GM18508 (cell line): ENCODE data around the gene MYL2.

Source experiments
- ATAC-seq: cut with Tn5 transposase; IDR thresholded peaks from one replicate; pipeline ENCODE4 v1.9.1; 2021; ENCODE audit warnings: moderate number of reproducible peaks; ENCODE audit not compliant: insufficient read depth, unreplicated experiment

MYL2 gene

GRCh38 chr12:110901401-110901800 lies 19.0 kb downstream of the MYL2 start:
- ATAC-seq: no peak

GRCh38 chr12:110896559-110896958 lies 23.8 kb downstream of the MYL2 start:
- no peak for ATAC-seq

GRCh38 chr12:110893956-110894355 lies 26.4 kb downstream of the MYL2 start:
- no peak for ATAC-seq

- ATAC-seq: no peak
Measured at GRCh38 chr12:110889361-110889760, 31.0 kb downstream of the MYL2 start.

- ATAC-seq: no peak
Measured at GRCh38 chr12:110888256-110888991, 32.0 kb downstream of the MYL2 start.

DNA sequence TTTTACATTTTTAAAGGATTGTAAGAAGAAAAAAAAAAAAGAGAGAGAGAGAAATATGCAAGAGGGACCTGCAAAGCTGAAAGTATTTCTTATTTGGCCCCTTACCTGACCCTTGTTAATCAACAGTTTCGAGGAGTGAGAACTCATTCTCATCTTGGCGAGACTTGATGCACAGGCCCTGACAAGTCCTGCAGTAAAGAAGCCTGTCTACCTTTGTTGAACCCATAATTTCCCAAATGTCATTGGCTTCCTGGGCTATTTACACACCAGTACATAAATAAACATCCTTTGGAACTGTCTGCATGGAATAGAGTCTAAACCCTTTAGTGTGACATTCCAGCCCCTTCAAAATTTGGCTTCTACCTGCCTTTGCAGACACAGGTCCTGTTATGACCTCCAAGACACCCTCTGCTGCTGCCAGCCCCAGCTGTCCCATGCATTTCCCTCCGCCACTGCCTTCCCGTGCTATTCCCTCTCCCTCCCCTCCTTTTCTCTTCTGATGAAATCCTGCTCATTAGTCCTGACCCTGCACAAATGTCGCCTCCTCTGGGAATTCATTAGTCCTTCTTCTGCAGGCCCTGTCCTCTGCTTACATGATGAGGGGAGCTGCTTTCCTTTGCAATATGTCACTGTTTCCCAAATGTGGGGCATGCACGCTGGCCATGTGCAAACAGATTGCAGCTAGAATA lies 35.1 kb downstream of the MYL2 start:
- ATAC-seq: no peak

DNA sequence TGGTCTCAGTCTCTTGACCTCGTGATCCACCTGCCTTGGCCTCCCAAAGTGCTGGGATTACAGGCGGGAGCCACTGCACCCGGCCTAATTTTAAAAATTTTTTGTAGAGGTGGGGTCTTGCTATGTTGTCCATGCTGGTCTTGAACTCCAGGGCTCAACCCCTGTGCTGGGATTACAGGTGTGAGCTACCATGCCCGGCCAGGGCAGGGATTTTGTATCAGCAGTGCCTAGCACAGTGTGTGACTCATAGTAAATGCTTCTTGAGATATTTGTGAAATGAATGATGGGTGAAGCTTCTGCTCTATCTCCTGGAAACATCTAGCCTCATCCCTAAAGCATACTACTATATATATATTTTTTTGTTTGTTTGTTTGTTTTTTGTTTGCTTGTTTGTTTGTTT lies 37.1 kb downstream of the MYL2 start:
- ATAC-seq: no peak

DNA sequence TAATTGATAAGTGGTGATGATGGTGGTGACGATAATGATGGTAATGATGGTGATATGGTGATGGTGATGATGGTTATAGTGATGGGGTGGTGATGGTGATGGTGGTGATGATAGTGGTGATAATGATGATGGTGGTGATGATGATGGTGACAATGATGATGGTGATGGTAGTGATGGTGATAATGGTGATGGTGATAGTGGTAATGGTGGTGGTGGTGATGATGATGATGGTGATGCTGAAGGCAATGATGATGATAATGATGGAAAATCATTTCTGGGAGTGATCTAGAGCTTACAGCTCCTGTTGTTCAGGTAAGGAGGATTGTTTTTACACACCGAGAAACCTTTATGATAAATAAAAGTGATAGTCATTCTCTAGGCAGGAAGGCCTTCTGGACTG lies 39.7 kb downstream of the MYL2 start:
- no peak for ATAC-seq

- ATAC-seq: no peak
Measured at GRCh38 chr12:110874781-110875180, 45.6 kb downstream of the MYL2 start.

DNA sequence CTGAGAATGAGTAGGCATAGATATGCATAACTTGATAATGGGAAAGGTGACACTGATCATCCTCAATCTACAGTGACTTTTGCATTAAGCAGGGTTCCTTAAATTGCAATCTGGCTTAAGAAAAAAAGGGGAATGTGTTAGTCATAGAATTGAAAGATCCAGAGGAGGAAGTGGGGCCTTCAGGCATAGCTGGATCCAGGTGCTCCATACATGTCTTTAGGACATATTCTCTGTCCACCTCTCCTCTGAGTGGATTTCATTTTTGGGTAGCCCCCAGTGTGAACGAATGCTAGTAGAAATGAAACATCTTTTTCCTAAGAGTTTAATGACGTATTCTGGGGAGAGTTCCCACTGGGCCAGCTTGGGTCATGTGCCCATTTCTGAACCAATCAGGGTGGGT lies 46.0 kb downstream of the MYL2 start:
- no peak for ATAC-seq

- no peak for ATAC-seq
Measured at GRCh38 chr12:110872100-110872499, 48.3 kb downstream of the MYL2 start.

- no peak for ATAC-seq
Measured at GRCh38 chr12:110869803-110870202, 50.6 kb downstream of the MYL2 start.

GRCh38 chr12:110869026-110869425 lies 51.4 kb downstream of the MYL2 start:
- ATAC-seq: no peak

- no peak for ATAC-seq
Measured at GRCh38 chr12:110865521-110865920, 54.9 kb downstream of the MYL2 start.

DNA sequence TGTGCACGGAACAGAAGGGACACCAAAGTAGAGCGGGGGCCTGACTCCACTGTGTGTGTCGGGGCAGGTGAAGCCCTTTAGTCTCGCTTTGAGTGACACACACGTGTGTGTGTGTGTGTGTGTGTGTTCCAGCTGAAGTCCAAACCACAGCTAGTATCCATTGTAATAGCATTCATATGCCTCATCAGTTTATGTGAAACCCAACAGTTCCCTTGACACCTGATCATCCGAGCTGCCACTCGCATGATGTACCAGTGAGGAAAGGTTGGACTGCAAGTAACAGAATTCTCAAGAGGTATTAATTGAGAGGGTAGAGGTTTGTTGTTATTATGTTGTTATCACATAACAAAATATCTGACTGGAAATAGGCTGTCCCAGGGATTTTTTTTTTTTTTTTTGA lies 57.2 kb downstream of the MYL2 start:
- ATAC-seq: no peak

- no peak for ATAC-seq
Measured at GRCh38 chr12:110862329-110862728, 58.0 kb downstream of the MYL2 start.

DNA sequence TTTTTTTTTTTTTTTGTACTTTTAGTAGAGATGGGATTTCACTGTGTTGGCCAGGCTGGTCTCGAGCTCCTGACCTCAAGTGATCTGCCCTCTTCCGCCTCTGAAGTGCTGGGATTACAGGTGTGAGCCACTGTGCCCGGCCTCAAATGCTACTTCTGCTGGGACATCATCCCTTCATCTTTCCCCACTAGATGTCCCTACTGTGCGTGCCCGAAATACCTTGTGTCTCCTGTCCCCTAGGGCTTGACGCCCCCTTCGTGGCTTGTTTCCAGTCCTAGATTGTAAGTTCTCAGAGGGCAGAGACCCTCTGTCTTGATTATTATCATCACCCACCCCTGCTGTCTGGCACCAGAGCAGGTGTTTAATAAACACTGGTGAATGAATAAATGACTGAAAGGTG lies 58.6 kb downstream of the MYL2 start:
- no peak for ATAC-seq
